ENCODE results near the gene WRNIP1. TPM values are rescaled to one million over a fixed set of nuclear protein-coding genes. Genes with fewer than 3 reads are reported as not detected.

WRNIP1 gene
- total RNA-seq, 1 experiment from 2014 or later = 38.1 TPM

DNA sequence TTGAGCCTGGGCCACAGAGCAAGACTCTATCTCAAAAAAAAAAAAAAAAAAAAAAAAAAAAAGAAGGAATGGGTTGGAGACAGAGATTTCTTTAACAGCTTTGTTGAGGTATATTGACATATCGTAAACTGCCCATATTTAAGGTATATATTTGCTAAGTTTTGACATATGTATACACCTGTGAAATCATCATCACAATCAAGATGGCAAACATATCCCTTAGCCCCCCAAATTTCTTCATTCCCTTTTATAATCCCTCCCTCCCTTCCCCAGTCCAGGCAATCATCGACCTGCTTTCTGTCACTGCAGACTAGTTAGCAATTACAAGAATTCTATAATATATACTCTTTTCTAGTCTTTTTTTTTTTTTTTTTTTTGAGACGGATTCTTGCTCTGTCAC, 47.5 kb downstream of the WRNIP1 start:
- no peak for DNase-seq
- H3K27ac ChIP-seq (ENCODE audit: insufficient read length, low read depth, low read length) = no peak overlapping the region
- Mint-ChIP-seq H3K4me1 (no peaks in the 10 kb centered on the region), H3K36me3 (ENCODE audit: insufficient read depth in 1 of 3, low read depth in 3 of 3) (peaks cover 0 to 9% (median 1%) of the 10 kb centered on the region in 3 experiments; a peak in 4 of 7 replicates), H3K9me3 (peaks cover 14 to 15% of the 10 kb centered on the region in 2 experiments), H3K27me3 (ENCODE audit: low read depth) (no peaks in the 10 kb centered on the region), H3K27ac (no peak overlapping the region), H3K4me3 (no peak overlapping the region)
- TF ChIP-seq, protein P1, sequence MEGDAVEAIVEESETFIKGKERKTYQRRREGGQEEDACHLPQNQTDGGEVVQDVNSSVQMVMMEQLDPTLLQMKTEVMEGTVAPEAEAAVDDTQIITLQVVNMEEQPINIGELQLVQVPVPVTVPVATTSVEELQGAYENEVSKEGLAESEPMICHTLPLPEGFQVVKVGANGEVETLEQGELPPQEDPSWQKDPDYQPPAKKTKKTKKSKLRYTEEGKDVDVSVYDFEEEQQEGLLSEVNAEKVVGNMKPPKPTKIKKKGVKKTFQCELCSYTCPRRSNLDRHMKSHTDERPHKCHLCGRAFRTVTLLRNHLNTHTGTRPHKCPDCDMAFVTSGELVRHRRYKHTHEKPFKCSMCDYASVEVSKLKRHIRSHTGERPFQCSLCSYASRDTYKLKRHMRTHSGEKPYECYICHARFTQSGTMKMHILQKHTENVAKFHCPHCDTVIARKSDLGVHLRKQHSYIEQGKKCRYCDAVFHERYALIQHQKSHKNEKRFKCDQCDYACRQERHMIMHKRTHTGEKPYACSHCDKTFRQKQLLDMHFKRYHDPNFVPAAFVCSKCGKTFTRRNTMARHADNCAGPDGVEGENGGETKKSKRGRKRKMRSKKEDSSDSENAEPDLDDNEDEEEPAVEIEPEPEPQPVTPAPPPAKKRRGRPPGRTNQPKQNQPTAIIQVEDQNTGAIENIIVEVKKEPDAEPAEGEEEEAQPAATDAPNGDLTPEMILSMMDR (conservative IDR thresholded peaks at IDR 0.05) = no peak
- no CpG with 5 or more reads among the region's 3 CpGs for WGBS (ENCODE audit: extremely low coverage, insufficient read length, low lambda C conversion rate)
- no peak overlapping the region for H3K14ac ChIP-seq (ENCODE audit: insufficient read depth, low read length)
- H3K4me1 ChIP-seq (ENCODE audit: insufficient read depth, low read length) = no peaks in the 10 kb centered on the region
- no peak overlapping the region for H2BK120ac ChIP-seq (ENCODE audit: low read depth, low read length, poor library complexity, severe bottlenecking)
- H4K5ac ChIP-seq (ENCODE audit: insufficient read length, low read depth, low read length) = no peak overlapping the region
- H3K9me3 ChIP-seq (ENCODE audit: control insufficient read depth, low read depth, low read length) = no peaks in the 10 kb centered on the region
- no peak overlapping the region for H2BK12ac ChIP-seq (ENCODE audit: insufficient read length, low read depth, low read length)
- H4K91ac ChIP-seq (ENCODE audit: insufficient read length, low read depth, low read length) = no peak overlapping the region
- H2BK20ac ChIP-seq (ENCODE audit: low read depth, low read length, poor library complexity, severe bottlenecking) = no peak overlapping the region
- no peak overlapping the region for H3K18ac ChIP-seq (ENCODE audit: insufficient read length, low read depth, low read length)
- no peak overlapping the region for H2AK5ac ChIP-seq (ENCODE audit: insufficient read length, low read length)
- no peak overlapping the region for H3T11ph ChIP-seq (ENCODE audit: low read length)
- H3K23me2 ChIP-seq (ENCODE audit: insufficient read length, low read depth, low read length, poor library complexity, severe bottlenecking) = no peaks in the 10 kb centered on the region
- no peak overlapping the region for H3K4ac ChIP-seq (ENCODE audit: low read depth, low read length)
- no peak overlapping the region for H3K56ac ChIP-seq (ENCODE audit: insufficient read length, low read depth, low read length)
- H2BK5ac ChIP-seq (ENCODE audit: insufficient read length, low read length) = no peak overlapping the region
- H3K23ac ChIP-seq (ENCODE audit: insufficient read length, low read depth, low read length) = no peak overlapping the region
- H3K4me2 ChIP-seq (ENCODE audit: insufficient read depth, insufficient read length, low read length) = no peak overlapping the region
- H4K20me1 ChIP-seq (ENCODE audit: control insufficient read depth, insufficient read depth, insufficient read length) = no peaks in the 10 kb centered on the region
- no peaks in the 10 kb centered on the region for H3K79me1 ChIP-seq (ENCODE audit: insufficient read depth, low read depth, low read length, poor library complexity, severe bottlenecking)
- no peak overlapping the region for H2AFZ ChIP-seq (ENCODE audit: low read length)
- no peaks in the 10 kb centered on the region for H3K79me2 ChIP-seq (ENCODE audit: insufficient read depth, low read length)
- H2BK15ac ChIP-seq (ENCODE audit: low read depth, low read length) = no peak overlapping the region
- no peaks in the 10 kb centered on the region for H3K27me3 ChIP-seq (ENCODE audit: insufficient read depth, low read length)
- H3K9ac ChIP-seq (ENCODE audit: extremely low read depth, insufficient read length, low read length) = no peak overlapping the region
- no peak overlapping the region for H4K8ac ChIP-seq (replicated peaks; ENCODE audit: insufficient read length, low read depth, low read length)
